ENCODE results near the gene ST6GALNAC2.

GRCh38 chr17:76588182-76588581 lies 2.5 kb upstream of the ST6GALNAC2 start:
- no peak for TF ChIP-seq CTCF (IDR thresholded peaks at IDR 0.05)
- no peak for TF ChIP-seq POLR2A (IDR thresholded peaks at IDR 0.05)
